GM13977 (cell line): ENCODE data around the gene IFI27.

ENCODE experiments used
- DNase-seq: peaks from one replicate; pipeline ENCODE4 v3.0.0; 2012; ENCODE audit warnings: low spot score
- CTCF ChIP-seq: IDR thresholded peaks from 2 replicates; pipeline ENCODE4 v1.5.1; 2012; ENCODE audit warnings: mild to moderate bottlenecking, control low read depth; ENCODE audit not compliant: insufficient read depth; ENCODE audit errors: extremely low read depth, missing control alignments
- in situ Hi-C: fragments of 300-500 bp; cut with MboI; formaldehyde crosslinking; loops from one replicate; pipeline ENCODE4 v1.12.0; 2022; ENCODE audit warnings: low sequenced_read_pairs, low pct_unique_long_range_greater_than_20kb, mixed read lengths, inconsistent platforms; ENCODE audit not compliant: unreplicated experiment

IFI27 gene

GRCh38 chr14:94158239-94158883 lies 47.8 kb downstream of the IFI27 start:
- in situ Hi-C loops: no loop called here
- TF ChIP-seq CTCF: no peak
- DNase-seq: no peak

DNA sequence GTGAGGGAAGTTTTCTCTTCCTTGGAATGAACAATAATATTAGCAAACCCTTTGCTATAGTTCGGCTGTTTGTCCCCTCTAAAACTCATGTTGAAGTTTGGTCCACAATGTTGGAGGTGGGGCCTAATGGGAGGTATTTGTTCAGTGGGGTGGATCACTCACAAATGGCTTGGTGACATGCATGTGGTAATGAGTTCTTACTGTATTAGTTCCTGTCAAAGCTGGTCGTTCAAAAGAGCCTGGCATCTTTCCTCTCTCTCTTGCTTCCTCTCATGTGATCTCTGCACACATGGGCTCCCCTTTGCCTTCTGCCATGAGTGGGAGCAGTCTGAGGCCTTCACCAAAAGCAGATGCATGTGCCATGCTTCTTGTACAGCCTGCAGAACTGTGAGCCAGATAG lies 50.5 kb downstream of the IFI27 start:
- in situ Hi-C loops: no loop called here
- TF ChIP-seq CTCF: no peak

DNA sequence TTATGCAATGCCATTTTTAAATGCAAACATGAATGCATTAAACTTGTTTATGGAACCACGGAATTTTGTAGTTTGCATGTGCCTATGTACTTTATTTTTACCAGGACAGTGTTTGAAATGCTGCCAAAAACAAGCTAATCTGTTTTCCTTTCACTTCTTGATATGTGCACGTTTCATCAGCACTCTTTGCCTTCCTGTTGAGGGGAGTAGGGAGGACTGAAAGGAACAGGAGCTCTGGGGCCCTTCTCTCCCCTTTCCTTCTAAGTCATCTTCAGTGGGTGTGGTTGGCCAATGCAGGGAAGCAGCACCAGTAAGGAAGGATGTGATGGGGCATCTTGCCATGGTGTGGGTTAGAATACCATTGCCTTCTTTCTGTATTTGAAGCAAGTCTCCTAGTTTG lies 51.4 kb downstream of the IFI27 start:
- DNase-seq: no peak
- in situ Hi-C loops: no loop called here

More for the DNA sequence above, 50.5 kb downstream of the IFI27 start:
- DNase-seq: no peak

GRCh38 chr14:94162466-94162865 lies 51.9 kb downstream of the IFI27 start:
- TF ChIP-seq CTCF: no peak
- no peak for DNase-seq
- in situ Hi-C loops: no loop called here

More for the DNA sequence above, 51.4 kb downstream of the IFI27 start:
- TF ChIP-seq CTCF: no peak

DNA sequence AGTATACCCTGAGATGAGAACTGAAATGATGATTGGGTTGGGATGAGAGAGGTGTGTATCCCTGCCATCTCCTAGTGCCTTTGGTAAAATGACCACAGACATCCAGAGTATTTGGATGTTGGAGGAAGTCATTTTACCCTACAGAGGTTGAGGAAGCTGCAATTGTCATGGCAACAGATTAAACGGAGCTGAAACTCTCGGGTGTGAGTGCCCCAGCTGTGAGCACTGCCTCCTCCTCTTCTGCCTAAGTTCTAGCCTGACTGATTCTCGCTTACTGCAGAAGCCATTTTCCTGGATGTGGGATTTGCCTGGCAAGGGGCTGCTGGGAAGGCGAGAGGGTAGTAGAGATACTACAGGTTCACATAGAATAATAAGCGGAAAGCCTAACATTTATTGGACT lies 53.3 kb downstream of the IFI27 start:
- DNase-seq: no peak
- in situ Hi-C loops: no loop called here
- no peak for TF ChIP-seq CTCF

DNA sequence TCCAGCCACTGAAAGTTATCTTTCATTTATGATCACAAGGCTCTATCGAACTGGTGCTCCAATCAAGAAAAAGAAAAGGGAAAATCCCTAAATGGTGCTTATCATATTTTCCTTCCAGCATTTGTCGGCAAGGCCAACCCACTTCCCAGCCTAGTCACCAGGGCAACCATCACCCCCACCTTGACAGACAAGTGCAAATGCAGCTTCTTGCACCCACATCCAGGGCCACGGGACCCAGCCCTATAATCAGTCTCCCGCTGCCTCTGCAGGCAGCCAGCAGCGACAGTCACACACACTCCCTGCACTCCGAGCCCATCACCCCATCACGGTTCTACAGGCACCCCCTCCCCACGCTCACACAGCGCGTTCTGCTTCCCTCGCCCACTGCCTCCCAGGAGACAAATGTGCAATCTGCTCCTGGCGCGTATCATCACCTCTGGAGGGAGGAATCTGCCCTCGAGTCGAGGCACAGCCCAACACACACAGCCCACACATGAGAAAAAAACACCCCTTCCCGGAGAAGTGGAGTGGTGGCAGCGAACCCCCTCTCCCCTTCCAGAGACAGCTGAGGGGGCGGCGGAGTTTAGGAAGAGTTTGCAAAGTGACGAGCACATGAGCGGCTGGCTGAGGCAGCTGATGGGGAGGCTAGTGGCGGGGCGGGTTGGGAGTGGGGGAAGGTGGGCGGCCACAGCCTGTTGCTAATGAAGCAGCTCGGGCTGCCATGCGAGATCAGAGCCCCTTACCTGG lies 54.3 kb downstream of the IFI27 start:
- in situ Hi-C loops: no loop called here
- no peak for DNase-seq

More for the DNA sequence above, 54.3 kb downstream of the IFI27 start:
- TF ChIP-seq CTCF: no peak
